Suppressor macrophage treated with lipopolysaccharide for 4 hours (primary cell): Measurements from ENCODE around the gene GPC3.
"Not testable (repeated sequence)": the region's sequence is repeated elsewhere in the genome, so short reads cannot be mapped to it uniquely, and the experiment has no call there.

Source experiments
- DNase-seq: peaks from one replicate; pipeline ENCODE4 v3.0.0-alpha.2; 2020

Gene GPC3

GRCh38 chrX:133747196-133747595 is 238.2 kb downstream of the GPC3 start:
- DNase-seq, result no peak

- no peak for DNase-seq
Observed at GRCh38 chrX:133746593-133746992, 238.8 kb downstream of the GPC3 start.

- DNase-seq, result no peak
Observed at GRCh38 chrX:133745349-133745748, 240.0 kb downstream of the GPC3 start.

GRCh38 chrX:133742602-133743305 is 242.6 kb downstream of the GPC3 start:
- no peak for DNase-seq

- no peak for DNase-seq
Observed at GRCh38 chrX:133741303-133741702, 244.1 kb downstream of the GPC3 start.

GRCh38 chrX:133726642-133727041 is 258.8 kb downstream of the GPC3 start:
- no peak for DNase-seq

- DNase-seq, result no peak
Observed at GRCh38 chrX:133726211-133726630, 259.2 kb downstream of the GPC3 start.

- no peak for DNase-seq
Observed at GRCh38 chrX:133723930-133724329, 261.5 kb downstream of the GPC3 start.

- no peak for DNase-seq
Observed at GRCh38 chrX:133722756-133723155, 262.6 kb downstream of the GPC3 start.

GRCh38 chrX:133720269-133720668 is 265.1 kb downstream of the GPC3 start:
- not testable (repeated sequence) for DNase-seq

- no peak for DNase-seq
Observed at GRCh38 chrX:133715715-133716114, 269.7 kb downstream of the GPC3 start.

- no peak for DNase-seq
Observed at GRCh38 chrX:133709501-133709900, 275.9 kb downstream of the GPC3 start.

GRCh38 chrX:133706890-133707289 is 278.5 kb downstream of the GPC3 start:
- no peak for DNase-seq

- DNase-seq, result no peak
Observed at GRCh38 chrX:133702230-133702629, 283.2 kb downstream of the GPC3 start.

- DNase-seq, result no peak
Observed at GRCh38 chrX:133699023-133699728, 286.2 kb downstream of the GPC3 start.

GRCh38 chrX:133698298-133698697 is 287.1 kb downstream of the GPC3 start:
- no peak for DNase-seq

GRCh38 chrX:133697656-133698055 is 287.7 kb downstream of the GPC3 start:
- DNase-seq, result no peak

- no peak for DNase-seq
Observed at GRCh38 chrX:133689997-133690599, 295.3 kb downstream of the GPC3 start.

GRCh38 chrX:133685822-133686221 is 299.6 kb downstream of the GPC3 start:
- no peak for DNase-seq

- DNase-seq, result no peak
Observed at GRCh38 chrX:133681897-133682296, 303.5 kb downstream of the GPC3 start.

- no peak for DNase-seq
Observed at GRCh38 chrX:133681421-133681820, 304.0 kb downstream of the GPC3 start.

GRCh38 chrX:133677123-133678063 is 308.0 kb downstream of the GPC3 start:
- no peak for DNase-seq
